Measurements from ENCODE around the gene CEP170.

GRCh38 chr1:243258731-243259130 is 3.6 kb upstream of the CEP170 start:
- no peak for TF ChIP-seq ZNF140 (tag by site-specific recombination; IDR thresholded peaks at IDR 0.05)
- no peak for TF ChIP-seq REPIN1 (tag by site-specific recombination; IDR thresholded peaks at IDR 0.05; ENCODE audit: low read depth)
- no peak for TF ChIP-seq CTCF (tag by site-specific recombination; IDR thresholded peaks at IDR 0.05)
- no peak for TF ChIP-seq ZNF24 (tag by site-specific recombination; IDR thresholded peaks at IDR 0.05)
- TF ChIP-seq ZNF776 (tag by site-specific recombination; IDR thresholded peaks at IDR 0.05; ENCODE audit: borderline replicate concordance), result no peak
- no peak for TF ChIP-seq ZNF324 (tag by site-specific recombination; IDR thresholded peaks at IDR 0.05)
